Spleen (tissue), 7 donors: Measurements from ENCODE around the gene NR2F6.
"Not testable (repeated sequence)": the region's sequence is repeated elsewhere in the genome, so short reads cannot be mapped to it uniquely, and the experiment has no call there.

Experiments used
- POLR2AphosphoS5 ChIP-seq, 3 donors: sonication (generic); formaldehyde crosslinking; IDR thresholded peaks; one replicate each; pipeline ENCODE4 v1.5.1; 2017; ENCODE audit warnings: antibody characterized with exemption in 3 of 3
- TF ChIP-seq, protein P1 (sequence below), 11 experiments: fragments of 200-600 bp in 7 of 11; fragments of 450-650 bp in 4 of 11; sonication (generic) in 4 of 11; IDR thresholded peaks in 8 of 11; conservative IDR thresholded peaks in 3 of 11; 1 replicate in 7 of 11; 2 replicates in 4 of 11; pipeline versions ENCODE4 v1.4.0 to v1.8.0; 2016 to 2021; ENCODE audit warnings: antibody characterized with exemption in 11 of 11, inconsistent platforms in 4 of 11, mild to moderate bottlenecking in 1 of 11
- donor health status: DM: no; HTN: no; CAD: no; lungs with moderate emphysema.
- donor health status: DM: no; HTN: no; CAD: no.
- donor health status: DM: no; HTN: no; CAD: no.

DNA sequence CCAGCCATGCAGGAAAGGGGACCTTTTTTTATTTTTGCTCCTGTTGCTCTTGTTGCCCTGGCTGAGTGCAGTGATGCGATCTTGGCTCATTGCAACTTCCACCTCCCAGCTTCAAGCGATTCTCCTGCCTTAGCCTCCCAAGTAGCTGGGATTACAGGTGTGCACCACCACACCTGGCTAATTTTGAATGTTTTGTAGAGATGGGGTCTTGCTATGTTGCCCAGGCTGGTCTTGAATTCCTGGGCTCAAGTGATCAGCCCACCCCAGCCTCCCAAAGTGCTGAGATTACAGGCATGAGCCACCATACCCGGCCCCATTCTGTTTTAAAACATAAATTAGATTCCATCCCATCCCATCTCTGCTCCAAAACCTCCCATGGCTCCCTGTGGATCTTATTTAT is 29.2 kb upstream of the NR2F6 start:
- TF ChIP-seq POLR2AphosphoS5 (IDR thresholded peaks at IDR 0.05): not testable (repeated sequence)
- TF ChIP-seq, protein P1, sequence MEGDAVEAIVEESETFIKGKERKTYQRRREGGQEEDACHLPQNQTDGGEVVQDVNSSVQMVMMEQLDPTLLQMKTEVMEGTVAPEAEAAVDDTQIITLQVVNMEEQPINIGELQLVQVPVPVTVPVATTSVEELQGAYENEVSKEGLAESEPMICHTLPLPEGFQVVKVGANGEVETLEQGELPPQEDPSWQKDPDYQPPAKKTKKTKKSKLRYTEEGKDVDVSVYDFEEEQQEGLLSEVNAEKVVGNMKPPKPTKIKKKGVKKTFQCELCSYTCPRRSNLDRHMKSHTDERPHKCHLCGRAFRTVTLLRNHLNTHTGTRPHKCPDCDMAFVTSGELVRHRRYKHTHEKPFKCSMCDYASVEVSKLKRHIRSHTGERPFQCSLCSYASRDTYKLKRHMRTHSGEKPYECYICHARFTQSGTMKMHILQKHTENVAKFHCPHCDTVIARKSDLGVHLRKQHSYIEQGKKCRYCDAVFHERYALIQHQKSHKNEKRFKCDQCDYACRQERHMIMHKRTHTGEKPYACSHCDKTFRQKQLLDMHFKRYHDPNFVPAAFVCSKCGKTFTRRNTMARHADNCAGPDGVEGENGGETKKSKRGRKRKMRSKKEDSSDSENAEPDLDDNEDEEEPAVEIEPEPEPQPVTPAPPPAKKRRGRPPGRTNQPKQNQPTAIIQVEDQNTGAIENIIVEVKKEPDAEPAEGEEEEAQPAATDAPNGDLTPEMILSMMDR (IDR thresholded peaks at IDR 0.05 in 8 of 11, conservative IDR thresholded peaks at IDR 0.05 in 3 of 11): not testable (repeated sequence)
